GM23338 (cell line): ENCODE measurements around the gene HEMK1. TPM values are rescaled to one million over a fixed set of nuclear protein-coding genes. Genes with fewer than 3 reads are reported as not detected.

Experiments
- ATAC-seq: fragments of 200-7000 bp; cut with Tn5 transposase; 3 replicates; pipeline ENCODE4 v1.9.1; 2020
- DNase-seq: peaks from one replicate; pipeline ENCODE4 v3.0.0-alpha.2; 2015; ENCODE audit warnings: low spot score
- H2AFZ ChIP-seq: fragments of 200-600 bp; sonication (generic); 2 replicates; pipeline ENCODE4 v1.8.0; 2016; ENCODE audit warnings: antibody characterized with exemption, mild to moderate bottlenecking, moderate library complexity
- H3F3A ChIP-seq: fragments of 200-600 bp; sonication (generic); replicated peaks from 2 replicates; pipeline ENCODE4 v1.8.0; 2017; ENCODE audit warnings: antibody characterized with exemption, mixed run types, low read depth
- H3K27ac ChIP-seq: fragments of 200-600 bp; sonication (generic); 2 replicates; pipeline ENCODE4 v1.6.1; 2016; ENCODE audit warnings: low read depth
- H3K27me3 ChIP-seq: fragments of 200-600 bp; sonication (generic); 2 replicates; pipeline ENCODE4 v1.8.0; 2016; ENCODE audit warnings: mild to moderate bottlenecking, mixed run types, moderate library complexity; ENCODE audit not compliant: insufficient read depth
- H3K36me3 ChIP-seq: fragments of 200-600 bp; sonication (generic); 2 replicates; pipeline ENCODE4 v1.8.0; 2016; ENCODE audit warnings: mild to moderate bottlenecking; ENCODE audit not compliant: insufficient read depth
- H3K4me1 ChIP-seq: fragments of 200-600 bp; sonication (generic); 2 replicates; pipeline ENCODE4 v1.8.0; 2016; ENCODE audit warnings: mild to moderate bottlenecking, moderate library complexity; ENCODE audit not compliant: insufficient read depth
- H3K4me2 ChIP-seq: fragments of 200-600 bp; sonication (generic); 2 replicates; pipeline ENCODE4 v1.7.1; 2017; ENCODE audit warnings: mixed run types
- H3K4me3 ChIP-seq: fragments of 200-600 bp; sonication (generic); 2 replicates; pipeline ENCODE4 v1.6.1; 2016; ENCODE audit warnings: mixed run types
- H3K79me2 ChIP-seq: fragments of 200-600 bp; sonication (generic); replicated peaks from 2 replicates; pipeline ENCODE4 v1.8.0; 2017; ENCODE audit warnings: mild to moderate bottlenecking; ENCODE audit not compliant: insufficient read depth
- H3K9me2 ChIP-seq: fragments of 200-600 bp; sonication (generic); 2 replicates; pipeline ENCODE4 v1.8.0; 2017; ENCODE audit not compliant: insufficient read depth
- H4K20me1 ChIP-seq: fragments of 200-600 bp; sonication (generic); replicated peaks from 2 replicates; pipeline ENCODE4 v1.8.0; 2017; ENCODE audit warnings: mild to moderate bottlenecking; ENCODE audit not compliant: insufficient read depth
- H3K27ac Mint-ChIP-seq: 2 replicates; pipeline ENCODE4 v1.8.0; 2020; ENCODE audit warnings: inconsistent platforms, mild to moderate bottlenecking, moderate library complexity, mixed read lengths
- H3K27me3 Mint-ChIP-seq: 3 replicates; pipeline ENCODE4 v1.8.0; 2022; ENCODE audit warnings: low read depth, mild to moderate bottlenecking, moderate library complexity, mixed read lengths, inconsistent platforms; ENCODE audit not compliant: insufficient read depth, poor library complexity
- H3K36me3 Mint-ChIP-seq: 3 replicates; pipeline ENCODE4 v1.8.0; 2021; ENCODE audit warnings: low read depth, mild to moderate bottlenecking, inconsistent platforms, moderate library complexity, mixed read lengths
- H3K4me1 Mint-ChIP-seq: 3 replicates; pipeline ENCODE4 v1.8.0; 2020; ENCODE audit warnings: mild to moderate bottlenecking, inconsistent platforms, mixed read lengths
- H3K4me3 Mint-ChIP-seq: 3 replicates; pipeline ENCODE4 v1.8.0; 2021; ENCODE audit warnings: moderate library complexity, mild to moderate bottlenecking, inconsistent platforms, mixed read lengths
- H3K9me3 Mint-ChIP-seq: 3 replicates; pipeline ENCODE4 v1.8.0; 2020; ENCODE audit warnings: moderate library complexity, mild to moderate bottlenecking, inconsistent platforms, mixed read lengths
- CREB1 ChIP-seq: fragments of 250-450 bp; sonication (Bioruptor Pico); IDR thresholded peaks from 2 replicates; pipeline ENCODE4 v1.5.0; 2020; ENCODE audit warnings: low read depth, mild to moderate bottlenecking, moderate library complexity
- EZH2 ChIP-seq: fragments of 200-600 bp; sonication (generic); IDR thresholded peaks from one replicate; pipeline ENCODE4 v1.8.0; 2017; ENCODE audit warnings: antibody characterized with exemption, mild to moderate bottlenecking, low read depth; ENCODE audit not compliant: unreplicated experiment
- EZH2phosphoT487 ChIP-seq: fragments of 200-600 bp; sonication (generic); IDR thresholded peaks from one replicate; pipeline ENCODE4 v1.8.1; 2018; ENCODE audit warnings: antibody characterized with exemption; ENCODE audit not compliant: unreplicated experiment
- JUNB ChIP-seq: IDR thresholded peaks from one replicate; pipeline ENCODE4 v1.6.1; 2016; ENCODE audit warnings: antibody characterized with exemption; ENCODE audit not compliant: unreplicated experiment
- NANOG ChIP-seq: IDR thresholded peaks from 2 replicates; pipeline ENCODE4 v1.6.1; 2016; ENCODE audit warnings: antibody characterized with exemption, borderline replicate concordance
- STAT1 ChIP-seq: IDR thresholded peaks from one replicate; pipeline ENCODE4 v1.6.1; 2016; ENCODE audit warnings: antibody characterized with exemption; ENCODE audit not compliant: unreplicated experiment
- ZNF331 ChIP-seq: fragments of 250-450 bp; sonication (Bioruptor Pico); IDR thresholded peaks from 2 replicates; pipeline ENCODE4 v1.5.0; 2020; ENCODE audit warnings: low read depth, mild to moderate bottlenecking, moderate library complexity
- polyA plus RNA-seq: library from polyadenylated mRNA; unstranded; fragments of >200 nt; fragmentation: Nextera tagmentation; extraction: Ambion mirVana; gene quantifications from 2 replicates; pipeline ENCODE4 v1.2.1, GENCODE V29; 2016
- total RNA-seq: library from RNA; depleted of rRNA; stranded (reverse); fragments of >200 nt; shearing (Covaris generic); gene quantifications from 2 replicates; pipeline ENCODE4 v1.2.3, GENCODE V29; 2014
- TF ChIP-seq, protein P1 (sequence below): IDR thresholded peaks from one replicate; pipeline ENCODE4 v1.6.1; 2018; ENCODE audit warnings: antibody characterized with exemption; ENCODE audit not compliant: unreplicated experiment
- TF ChIP-seq, protein P2 (sequence below): fragments of 250-450 bp; sonication (Bioruptor Pico); IDR thresholded peaks from 2 replicates; pipeline ENCODE4 v1.5.0; 2020; ENCODE audit warnings: mild to moderate bottlenecking, moderate library complexity
- TF ChIP-seq, protein P3 (sequence below), 2 experiments: fragments of 200-600 bp in 1 of 2; sonication (generic) in 1 of 2; conservative IDR thresholded peaks; 2 replicates each; pipeline versions ENCODE4 v1.5.1 to v1.6.1; 2016 to 2017; ENCODE audit warnings: antibody characterized with exemption in 2 of 2, low read depth in 2 of 2, mild to moderate bottlenecking in 2 of 2, moderate library complexity in 1 of 2

Gene HEMK1
- total and polyA plus RNA-seq, 2 experiments from 2014 or later: 5.6 to 10.1 TPM

DNA sequence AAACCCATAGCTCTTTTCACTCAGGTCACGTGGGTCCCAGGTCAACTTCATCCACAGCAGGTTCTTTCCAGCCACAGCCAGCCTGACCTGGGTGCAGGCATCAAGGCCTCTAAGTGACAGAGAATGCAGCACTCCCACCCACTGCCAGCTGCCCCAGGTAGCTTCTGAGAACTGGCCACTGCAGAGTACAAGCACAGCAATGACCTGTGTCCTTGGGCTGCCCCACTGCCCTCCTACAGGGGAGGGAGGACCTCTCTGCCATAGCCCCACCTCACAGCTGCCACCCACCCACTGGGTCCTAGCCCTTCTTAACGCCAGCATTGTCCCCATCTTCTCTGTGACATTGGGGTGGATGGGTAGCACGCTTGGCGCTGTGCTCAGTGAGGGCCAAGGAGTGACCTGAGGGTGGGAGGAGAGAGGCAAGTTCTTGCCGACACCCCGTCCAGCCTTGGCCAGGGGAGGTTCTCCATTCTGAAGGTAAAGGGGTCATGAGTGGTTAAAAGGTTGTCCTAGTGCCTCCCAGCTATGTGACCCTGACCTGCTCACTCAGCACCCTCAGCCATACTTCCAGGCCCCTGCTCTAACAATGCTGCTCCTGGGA is 29.9 kb downstream of the HEMK1 start:
- Mint-ChIP-seq H3K27me3 (peaks cover 4% of the 10 kb centered on the region), H3K36me3 (no peaks in the 10 kb centered on the region), H3K9me3 (no peaks in the 10 kb centered on the region), H3K4me3 (no peak overlapping the region), H3K27ac (no peak overlapping the region), H3K4me1 (no peaks in the 10 kb centered on the region; the same call in 2 of the 3 replicates)
- no peak for ATAC-seq
- H3K4me3 ChIP-seq: no peak overlapping the region
- H3K4me2 ChIP-seq: no peak overlapping the region
- TF ChIP-seq, protein P1, sequence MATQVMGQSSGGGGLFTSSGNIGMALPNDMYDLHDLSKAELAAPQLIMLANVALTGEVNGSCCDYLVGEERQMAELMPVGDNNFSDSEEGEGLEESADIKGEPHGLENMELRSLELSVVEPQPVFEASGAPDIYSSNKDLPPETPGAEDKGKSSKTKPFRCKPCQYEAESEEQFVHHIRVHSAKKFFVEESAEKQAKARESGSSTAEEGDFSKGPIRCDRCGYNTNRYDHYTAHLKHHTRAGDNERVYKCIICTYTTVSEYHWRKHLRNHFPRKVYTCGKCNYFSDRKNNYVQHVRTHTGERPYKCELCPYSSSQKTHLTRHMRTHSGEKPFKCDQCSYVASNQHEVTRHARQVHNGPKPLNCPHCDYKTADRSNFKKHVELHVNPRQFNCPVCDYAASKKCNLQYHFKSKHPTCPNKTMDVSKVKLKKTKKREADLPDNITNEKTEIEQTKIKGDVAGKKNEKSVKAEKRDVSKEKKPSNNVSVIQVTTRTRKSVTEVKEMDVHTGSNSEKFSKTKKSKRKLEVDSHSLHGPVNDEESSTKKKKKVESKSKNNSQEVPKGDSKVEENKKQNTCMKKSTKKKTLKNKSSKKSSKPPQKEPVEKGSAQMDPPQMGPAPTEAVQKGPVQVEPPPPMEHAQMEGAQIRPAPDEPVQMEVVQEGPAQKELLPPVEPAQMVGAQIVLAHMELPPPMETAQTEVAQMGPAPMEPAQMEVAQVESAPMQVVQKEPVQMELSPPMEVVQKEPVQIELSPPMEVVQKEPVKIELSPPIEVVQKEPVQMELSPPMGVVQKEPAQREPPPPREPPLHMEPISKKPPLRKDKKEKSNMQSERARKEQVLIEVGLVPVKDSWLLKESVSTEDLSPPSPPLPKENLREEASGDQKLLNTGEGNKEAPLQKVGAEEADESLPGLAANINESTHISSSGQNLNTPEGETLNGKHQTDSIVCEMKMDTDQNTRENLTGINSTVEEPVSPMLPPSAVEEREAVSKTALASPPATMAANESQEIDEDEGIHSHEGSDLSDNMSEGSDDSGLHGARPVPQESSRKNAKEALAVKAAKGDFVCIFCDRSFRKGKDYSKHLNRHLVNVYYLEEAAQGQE: no peak
- TF ChIP-seq NANOG (no peak), JUNB (no peak)
- no peaks in the 10 kb centered on the region for H3K36me3 ChIP-seq
- no peaks in the 10 kb centered on the region for H3K4me1 ChIP-seq
- no peaks in the 10 kb centered on the region for H3F3A ChIP-seq
- no peak overlapping the region for H3K27ac ChIP-seq
- H3K79me2 ChIP-seq: no peaks in the 10 kb centered on the region
- H4K20me1 ChIP-seq: no peaks in the 10 kb centered on the region
- DNase-seq: no peak
- H3K27me3 ChIP-seq: 0 out of 2 replicates have a peak, but pooled peaks cover 3% of the 10 kb centered on the region
- no peaks in the 10 kb centered on the region for H3K9me2 ChIP-seq
- no peak overlapping the region for H2AFZ ChIP-seq

DNA sequence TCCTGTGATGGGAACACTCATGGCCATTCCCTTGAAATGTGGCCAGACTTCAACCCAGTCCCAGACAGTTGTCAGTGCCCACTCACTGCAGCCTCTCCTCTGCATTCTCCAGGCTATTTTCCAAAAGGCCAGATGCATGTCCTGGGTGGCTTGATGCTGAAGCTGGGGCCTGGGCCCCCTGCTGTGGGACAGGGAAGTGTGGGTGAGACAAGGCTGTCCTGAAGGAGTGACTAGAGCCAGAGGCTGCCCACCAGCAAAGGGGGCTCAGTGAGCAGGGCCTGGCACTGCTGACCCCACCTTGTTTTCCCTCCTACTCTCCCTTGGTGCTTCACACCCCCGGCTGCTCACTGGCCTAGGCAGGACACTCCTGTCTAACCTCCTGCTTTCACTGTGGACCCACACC is 30.4 kb downstream of the HEMK1 start:
- no peak for DNase-seq
- Histone ChIP-seq H4K20me1 (no peaks in the 10 kb centered on the region), H3K4me1 (no peaks in the 10 kb centered on the region), H3K27ac (no peak overlapping the region), H3K4me2 (no peak overlapping the region), H3K79me2 (no peaks in the 10 kb centered on the region), H3K27me3 (0 out of 2 replicates have a peak, but pooled peaks cover 3% of the 10 kb centered on the region), H3K9me2 (no peaks in the 10 kb centered on the region), H2AFZ (no peak overlapping the region), H3K4me3 (no peak overlapping the region), H3F3A (no peaks in the 10 kb centered on the region), H3K36me3 (no peaks in the 10 kb centered on the region)
- Mint-ChIP-seq H3K27me3 (peaks cover 4% of the 10 kb centered on the region), H3K4me1 (no peaks in the 10 kb centered on the region; the same call in 2 of the 3 replicates), H3K27ac (no peak overlapping the region), H3K36me3 (no peaks in the 10 kb centered on the region), H3K4me3 (no peak overlapping the region), H3K9me3 (no peaks in the 10 kb centered on the region)
- no peak for ATAC-seq
- TF ChIP-seq NANOG: no peak
- TF ChIP-seq EZH2: no peak
- no peak for TF ChIP-seq ZNF331
- no peak for TF ChIP-seq CREB1 (CRISPR knock-in tag)
- no peak for TF ChIP-seq STAT1
- TF ChIP-seq, protein P2, sequence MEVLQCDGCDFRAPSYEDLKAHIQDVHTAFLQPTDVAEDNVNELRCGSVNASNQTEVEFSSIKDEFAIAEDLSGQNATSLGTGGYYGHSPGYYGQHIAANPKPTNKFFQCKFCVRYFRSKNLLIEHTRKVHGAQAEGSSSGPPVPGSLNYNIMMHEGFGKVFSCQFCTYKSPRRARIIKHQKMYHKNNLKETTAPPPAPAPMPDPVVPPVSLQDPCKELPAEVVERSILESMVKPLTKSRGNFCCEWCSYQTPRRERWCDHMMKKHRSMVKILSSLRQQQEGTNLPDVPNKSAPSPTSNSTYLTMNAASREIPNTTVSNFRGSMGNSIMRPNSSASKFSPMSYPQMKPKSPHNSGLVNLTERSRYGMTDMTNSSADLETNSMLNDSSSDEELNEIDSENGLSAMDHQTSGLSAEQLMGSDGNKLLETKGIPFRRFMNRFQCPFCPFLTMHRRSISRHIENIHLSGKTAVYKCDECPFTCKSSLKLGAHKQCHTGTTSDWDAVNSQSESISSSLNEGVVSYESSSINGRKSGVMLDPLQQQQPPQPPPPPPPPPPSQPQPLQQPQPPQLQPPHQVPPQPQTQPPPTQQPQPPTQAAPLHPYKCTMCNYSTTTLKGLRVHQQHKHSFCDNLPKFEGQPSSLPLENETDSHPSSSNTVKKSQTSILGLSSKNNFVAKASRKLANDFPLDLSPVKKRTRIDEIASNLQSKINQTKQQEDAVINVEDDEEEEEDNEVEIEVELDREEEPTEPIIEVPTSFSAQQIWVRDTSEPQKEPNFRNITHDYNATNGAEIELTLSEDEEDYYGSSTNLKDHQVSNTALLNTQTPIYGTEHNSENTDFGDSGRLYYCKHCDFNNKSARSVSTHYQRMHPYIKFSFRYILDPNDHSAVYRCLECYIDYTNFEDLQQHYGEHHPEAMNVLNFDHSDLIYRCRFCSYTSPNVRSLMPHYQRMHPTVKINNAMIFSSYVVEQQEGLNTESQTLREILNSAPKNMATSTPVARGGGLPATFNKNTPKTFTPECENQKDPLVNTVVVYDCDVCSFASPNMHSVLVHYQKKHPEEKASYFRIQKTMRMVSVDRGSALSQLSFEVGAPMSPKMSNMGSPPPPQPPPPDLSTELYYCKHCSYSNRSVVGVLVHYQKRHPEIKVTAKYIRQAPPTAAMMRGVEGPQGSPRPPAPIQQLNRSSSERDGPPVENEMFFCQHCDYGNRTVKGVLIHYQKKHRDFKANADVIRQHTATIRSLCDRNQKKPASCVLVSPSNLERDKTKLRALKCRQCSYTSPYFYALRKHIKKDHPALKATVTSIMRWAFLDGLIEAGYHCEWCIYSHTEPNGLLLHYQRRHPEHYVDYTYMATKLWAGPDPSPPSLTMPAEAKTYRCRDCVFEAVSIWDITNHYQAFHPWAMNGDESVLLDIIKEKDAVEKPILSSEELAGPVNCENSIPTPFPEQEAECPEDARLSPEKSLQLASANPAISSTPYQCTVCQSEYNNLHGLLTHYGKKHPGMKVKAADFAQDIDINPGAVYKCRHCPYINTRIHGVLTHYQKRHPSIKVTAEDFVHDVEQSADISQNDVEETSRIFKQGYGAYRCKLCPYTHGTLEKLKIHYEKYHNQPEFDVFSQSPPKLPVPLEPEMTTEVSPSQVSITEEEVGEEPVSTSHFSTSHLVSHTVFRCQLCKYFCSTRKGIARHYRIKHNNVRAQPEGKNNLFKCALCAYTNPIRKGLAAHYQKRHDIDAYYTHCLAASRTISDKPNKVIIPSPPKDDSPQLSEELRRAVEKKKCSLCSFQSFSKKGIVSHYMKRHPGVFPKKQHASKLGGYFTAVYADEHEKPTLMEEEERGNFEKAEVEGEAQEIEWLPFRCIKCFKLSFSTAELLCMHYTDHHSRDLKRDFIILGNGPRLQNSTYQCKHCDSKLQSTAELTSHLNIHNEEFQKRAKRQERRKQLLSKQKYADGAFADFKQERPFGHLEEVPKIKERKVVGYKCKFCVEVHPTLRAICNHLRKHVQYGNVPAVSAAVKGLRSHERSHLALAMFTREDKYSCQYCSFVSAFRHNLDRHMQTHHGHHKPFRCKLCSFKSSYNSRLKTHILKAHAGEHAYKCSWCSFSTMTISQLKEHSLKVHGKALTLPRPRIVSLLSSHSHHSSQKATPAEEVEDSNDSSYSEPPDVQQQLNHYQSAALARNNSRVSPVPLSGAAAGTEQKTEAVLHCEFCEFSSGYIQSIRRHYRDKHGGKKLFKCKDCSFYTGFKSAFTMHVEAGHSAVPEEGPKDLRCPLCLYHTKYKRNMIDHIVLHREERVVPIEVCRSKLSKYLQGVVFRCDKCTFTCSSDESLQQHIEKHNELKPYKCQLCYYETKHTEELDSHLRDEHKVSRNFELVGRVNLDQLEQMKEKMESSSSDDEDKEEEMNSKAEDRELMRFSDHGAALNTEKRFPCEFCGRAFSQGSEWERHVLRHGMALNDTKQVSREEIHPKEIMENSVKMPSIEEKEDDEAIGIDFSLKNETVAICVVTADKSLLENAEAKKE (CRISPR knock-in tag): no peak
- no peak for TF ChIP-seq EZH2phosphoT487
- TF ChIP-seq, protein P3, sequence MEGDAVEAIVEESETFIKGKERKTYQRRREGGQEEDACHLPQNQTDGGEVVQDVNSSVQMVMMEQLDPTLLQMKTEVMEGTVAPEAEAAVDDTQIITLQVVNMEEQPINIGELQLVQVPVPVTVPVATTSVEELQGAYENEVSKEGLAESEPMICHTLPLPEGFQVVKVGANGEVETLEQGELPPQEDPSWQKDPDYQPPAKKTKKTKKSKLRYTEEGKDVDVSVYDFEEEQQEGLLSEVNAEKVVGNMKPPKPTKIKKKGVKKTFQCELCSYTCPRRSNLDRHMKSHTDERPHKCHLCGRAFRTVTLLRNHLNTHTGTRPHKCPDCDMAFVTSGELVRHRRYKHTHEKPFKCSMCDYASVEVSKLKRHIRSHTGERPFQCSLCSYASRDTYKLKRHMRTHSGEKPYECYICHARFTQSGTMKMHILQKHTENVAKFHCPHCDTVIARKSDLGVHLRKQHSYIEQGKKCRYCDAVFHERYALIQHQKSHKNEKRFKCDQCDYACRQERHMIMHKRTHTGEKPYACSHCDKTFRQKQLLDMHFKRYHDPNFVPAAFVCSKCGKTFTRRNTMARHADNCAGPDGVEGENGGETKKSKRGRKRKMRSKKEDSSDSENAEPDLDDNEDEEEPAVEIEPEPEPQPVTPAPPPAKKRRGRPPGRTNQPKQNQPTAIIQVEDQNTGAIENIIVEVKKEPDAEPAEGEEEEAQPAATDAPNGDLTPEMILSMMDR (conservative IDR thresholded peaks at IDR 0.05; ENCODE audit: low read depth in 2 of 2): no peak
- no peak for TF ChIP-seq JUNB
